K562 (cell line): ENCODE results near the gene SLC26A11. TPM values are rescaled to one million over a fixed set of nuclear protein-coding genes. Genes with fewer than 3 reads are reported as not detected.

Experiments
- BACH1 ChIP-seq: fragments of 200-800 bp; sonication (Bioruptor generic); IDR thresholded peaks from 2 replicates; pipeline ENCODE4 v1.6.1; 2016; ENCODE audit warnings: missing genetic modification characterization, missing compliant biosample characterization
- KDM1A ChIP-seq, 2 experiments: fragments of 450-650 bp; IDR thresholded peaks; 2 replicates each; pipeline ENCODE4 v1.6.1; 2016; ENCODE audit warnings: mild to moderate bottlenecking in 2 of 2
- NBN ChIP-seq: fragments of 450-650 bp; IDR thresholded peaks from 2 replicates; pipeline ENCODE4 v1.6.1; 2016; ENCODE audit warnings: low read depth, mild to moderate bottlenecking
- NR2C1 ChIP-seq, 2 experiments: fragments of 450-650 bp; IDR thresholded peaks; 2 replicates each; pipeline ENCODE4 v1.6.1; 2017; ENCODE audit warnings: mild to moderate bottlenecking in 2 of 2, antibody characterized with exemption in 1 of 2, inconsistent platforms in 1 of 2, missing compliant biosample characterization in 1 of 2, missing genetic modification characterization in 1 of 2
- PCBP1 ChIP-seq: fragments of 200-400 bp; formaldehyde crosslinking; IDR thresholded peaks from 2 replicates; pipeline ENCODE4 v1.6.1; 2018; ENCODE audit warnings: mild to moderate bottlenecking, low read depth, low read length; ENCODE audit not compliant: poor library complexity, severe bottlenecking
- POLR2B ChIP-seq: fragments of 450-650 bp; IDR thresholded peaks from 2 replicates; pipeline ENCODE4 v1.6.1; 2018; ENCODE audit warnings: low read depth; ENCODE audit not compliant: partially characterized antibody
- SAP30 ChIP-seq: fragments of 200-600 bp; sonication (generic); IDR thresholded peaks from 2 replicates; pipeline ENCODE4 v1.6.1; 2012; ENCODE audit warnings: borderline replicate concordance, low read depth, mild to moderate bottlenecking, moderate library complexity, low read length, control low read depth, inconsistent platforms; ENCODE audit not compliant: insufficient read depth, poor library complexity, severe bottlenecking
- SUPT5H ChIP-seq: fragments of 450-650 bp; IDR thresholded peaks from 2 replicates; pipeline ENCODE4 v1.6.1; 2016
- TSHZ1 ChIP-seq: fragments of 250-450 bp; sonication (Bioruptor Pico); IDR thresholded peaks from 2 replicates; pipeline ENCODE4 v1.4.0; 2020; ENCODE audit warnings: mild to moderate bottlenecking, moderate library complexity
- ZBTB40 ChIP-seq, 2 experiments: fragments of 450-650 bp in 1 of 2; sonication (generic) in 1 of 2; formaldehyde crosslinking in 1 of 2; IDR thresholded peaks; 2 replicates each; pipeline versions ENCODE4 v1.7.1 to v1.9.0; 2016 to 2022; ENCODE audit warnings: inconsistent platforms in 1 of 2, mild to moderate bottlenecking in 1 of 2, missing genetic modification reagents in 1 of 2
- ZNF707 ChIP-seq: fragments of 250-450 bp; sonication (Bioruptor Pico); conservative IDR thresholded peaks from 2 replicates; pipeline ENCODE4 v1.8.0; 2022; ENCODE audit warnings: inconsistent platforms, mild to moderate bottlenecking, moderate library complexity
- ZNF766 ChIP-seq: fragments of 200-800 bp; sonication (Bioruptor generic); conservative IDR thresholded peaks from 2 replicates; pipeline ENCODE4 v1.6.1; 2016; ENCODE audit warnings: missing genetic modification characterization, missing compliant biosample characterization
- polyA plus RNA-seq, 8 experiments: library from polyadenylated mRNA; depleted of rRNA in 4 of 8; stranded (reverse) in 5 of 8; unstranded in 3 of 8; fragments of >200 nt; fragmentation: Nextera tagmentation in 2 of 8; fragmentation: Illumina TruSeq in 1 of 8; extraction: Ambion mirVana in 2 of 8; extraction: Trizol in 1 of 8; gene quantifications; 2 replicates each; pipeline versions ENCODE4 v1.2.1 to v1.2.3, GENCODE V29; 2011 to 2014; ENCODE audit warnings: inconsistent platforms in 1 of 8, missing spikeins in 1 of 8
- total RNA-seq, 7 experiments: library from RNA; depleted of rRNA in 6 of 7; stranded (reverse); fragments of >200 nt in 6 of 7; fragmentation: Illumina TruSeq in 2 of 7; extraction: Trizol in 2 of 7; gene quantifications; 2 replicates each; pipeline versions ENCODE4 v1.2.1 to v1.2.3, GENCODE V29; 2011 to 2021; ENCODE audit warnings: low replicate concordance in 1 of 7

The SLC26A11 gene
- total and polyA plus RNA-seq, 9 of the 15 experiments (the other 6 are each of a cell fraction or from before 2014, with no cell fraction given) = 0.06 to 3.1 (median 1.2) TPM; not detected in 1

- TF ChIP-seq ZBTB40 (IDR thresholded peaks at IDR 0.05) (peak; percentile 18; the same call in 1 of the 2 replicates), ZBTB40 (CRISPR knock-in tag; IDR thresholded peaks at IDR 0.05) (no peak), KDM1A (IDR thresholded peaks at IDR 0.05) (no peak), SAP30 (no peak), NR2C1 (IDR thresholded peaks at IDR 0.05) (no peak), NR2C1 (tag; IDR thresholded peaks at IDR 0.05) (no peak), TSHZ1 (no peak), BACH1 (tag) (no peak), NBN (no peak), SUPT5H (0 out of 2 replicates have a peak, but pooled peaks have one; percentile 24), ZNF766 (no peak), PCBP1 (peak; percentile 9), POLR2B (no peak), ZNF707 (CRISPR knock-in tag) (no peak)
Observed at GRCh38 chr17:80261159-80261894, 41.1 kb downstream of the SLC26A11 start (continued).
